KMS-11 (cell line): Measurements from ENCODE around the gene FLT4.

Source experiments
- H2AFZ ChIP-seq: fragments of 200-600 bp; sonication (generic); 2 replicates; pipeline ENCODE4 v1.6.1; 2016; ENCODE audit warnings: antibody characterized with exemption, mixed run types, low read depth
- H3K27ac ChIP-seq: fragments of 200-600 bp; sonication (generic); 2 replicates; pipeline ENCODE4 v1.6.1; 2016; ENCODE audit warnings: mild to moderate bottlenecking, mixed run types
- H3K27me3 ChIP-seq: fragments of 200-600 bp; sonication (generic); 2 replicates; pipeline ENCODE4 v1.6.1; 2017; ENCODE audit warnings: mild to moderate bottlenecking, low read depth, mixed run types, moderate library complexity; ENCODE audit not compliant: insufficient read depth
- H3K36me3 ChIP-seq: fragments of 200-600 bp; sonication (generic); 2 replicates; pipeline ENCODE4 v1.6.1; 2017; ENCODE audit warnings: mild to moderate bottlenecking, mixed run types; ENCODE audit not compliant: insufficient read depth
- H3K4me1 ChIP-seq: fragments of 200-600 bp; sonication (generic); 2 replicates; pipeline ENCODE4 v1.6.1; 2016; ENCODE audit warnings: mild to moderate bottlenecking, low read depth, mixed run types; ENCODE audit not compliant: poor library complexity, severe bottlenecking
- H3K4me2 ChIP-seq: fragments of 200-600 bp; sonication (generic); 2 replicates; pipeline ENCODE4 v1.7.0; 2016; ENCODE audit warnings: mild to moderate bottlenecking, mixed run types
- H3K4me3 ChIP-seq: fragments of 200-600 bp; sonication (generic); IDR thresholded peaks from 2 replicates; pipeline ENCODE4 v1.6.1; 2017; ENCODE audit warnings: low read depth, low read length, mixed read lengths; ENCODE audit not compliant: insufficient read depth
- H3K79me2 ChIP-seq: fragments of 200-600 bp; sonication (generic); 2 replicates; pipeline ENCODE4 v1.6.1; 2016; ENCODE audit warnings: low read depth, mixed run types; ENCODE audit not compliant: insufficient read depth
- H3K9ac ChIP-seq: fragments of 200-600 bp; sonication (generic); 2 replicates; pipeline ENCODE4 v1.6.1; 2016; ENCODE audit warnings: mild to moderate bottlenecking, mixed run types
- H4K20me1 ChIP-seq: fragments of 200-600 bp; sonication (generic); 2 replicates; pipeline ENCODE4 v1.6.1; 2016; ENCODE audit warnings: mild to moderate bottlenecking, mixed run types; ENCODE audit not compliant: insufficient read depth
- TF ChIP-seq, protein P1 (sequence below): fragments of 200-600 bp; sonication (generic); conservative IDR thresholded peaks from 2 replicates; pipeline ENCODE4 v1.6.1; 2017; ENCODE audit warnings: low read depth, mild to moderate bottlenecking, antibody characterized with exemption, low read length, moderate library complexity, mixed read lengths

Gene FLT4

DNA sequence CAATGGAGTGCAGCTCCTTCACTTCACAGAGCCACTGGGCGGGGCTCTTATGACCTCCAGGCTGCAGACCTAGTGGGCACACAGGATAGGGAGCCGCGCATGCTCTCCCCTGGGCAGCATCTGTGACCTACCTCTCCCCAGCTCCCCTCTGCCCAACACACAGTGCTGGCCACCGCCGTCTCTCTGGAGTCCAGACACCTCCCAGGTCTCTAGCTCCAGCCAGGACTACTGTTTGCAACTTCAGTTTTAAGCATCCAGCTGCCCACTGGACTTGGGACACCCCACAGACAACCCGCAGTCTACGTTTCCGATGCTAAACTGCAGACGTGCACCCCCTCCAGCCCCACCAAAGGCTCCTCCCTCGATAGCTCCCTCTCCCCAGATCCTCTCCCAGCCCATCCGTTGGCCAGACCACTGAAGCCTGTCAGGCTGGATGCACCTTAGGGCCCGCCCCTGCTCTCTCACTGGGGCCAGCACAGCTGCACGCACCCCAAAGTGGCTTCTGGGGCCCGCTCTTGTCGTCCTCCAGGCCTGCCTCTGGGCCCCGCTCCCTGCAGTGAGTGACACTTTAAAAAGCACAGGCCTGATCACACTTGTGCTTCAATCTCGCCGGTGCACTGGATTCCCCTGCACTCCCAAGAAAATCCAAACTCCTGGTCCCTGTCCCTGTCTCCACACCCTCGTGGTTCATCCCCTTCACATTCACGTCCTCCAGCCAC, 11.3 kb downstream of the FLT4 start:
- Histone ChIP-seq H3K4me3 (no peak overlapping the region), H2AFZ (no peak overlapping the region), H3K36me3 (no peaks in the 10 kb centered on the region), H3K4me2 (no peak overlapping the region), H3K27me3 (peaks cover 3% of the 10 kb centered on the region; the same call in 1 of the 2 replicates), H3K79me2 (no peaks in the 10 kb centered on the region), H3K9ac (no peak overlapping the region), H3K4me1 (no peaks in the 10 kb centered on the region), H3K27ac (no peak overlapping the region), H4K20me1 (no peaks in the 10 kb centered on the region)
- TF ChIP-seq, protein P1, sequence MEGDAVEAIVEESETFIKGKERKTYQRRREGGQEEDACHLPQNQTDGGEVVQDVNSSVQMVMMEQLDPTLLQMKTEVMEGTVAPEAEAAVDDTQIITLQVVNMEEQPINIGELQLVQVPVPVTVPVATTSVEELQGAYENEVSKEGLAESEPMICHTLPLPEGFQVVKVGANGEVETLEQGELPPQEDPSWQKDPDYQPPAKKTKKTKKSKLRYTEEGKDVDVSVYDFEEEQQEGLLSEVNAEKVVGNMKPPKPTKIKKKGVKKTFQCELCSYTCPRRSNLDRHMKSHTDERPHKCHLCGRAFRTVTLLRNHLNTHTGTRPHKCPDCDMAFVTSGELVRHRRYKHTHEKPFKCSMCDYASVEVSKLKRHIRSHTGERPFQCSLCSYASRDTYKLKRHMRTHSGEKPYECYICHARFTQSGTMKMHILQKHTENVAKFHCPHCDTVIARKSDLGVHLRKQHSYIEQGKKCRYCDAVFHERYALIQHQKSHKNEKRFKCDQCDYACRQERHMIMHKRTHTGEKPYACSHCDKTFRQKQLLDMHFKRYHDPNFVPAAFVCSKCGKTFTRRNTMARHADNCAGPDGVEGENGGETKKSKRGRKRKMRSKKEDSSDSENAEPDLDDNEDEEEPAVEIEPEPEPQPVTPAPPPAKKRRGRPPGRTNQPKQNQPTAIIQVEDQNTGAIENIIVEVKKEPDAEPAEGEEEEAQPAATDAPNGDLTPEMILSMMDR, result no peak

DNA sequence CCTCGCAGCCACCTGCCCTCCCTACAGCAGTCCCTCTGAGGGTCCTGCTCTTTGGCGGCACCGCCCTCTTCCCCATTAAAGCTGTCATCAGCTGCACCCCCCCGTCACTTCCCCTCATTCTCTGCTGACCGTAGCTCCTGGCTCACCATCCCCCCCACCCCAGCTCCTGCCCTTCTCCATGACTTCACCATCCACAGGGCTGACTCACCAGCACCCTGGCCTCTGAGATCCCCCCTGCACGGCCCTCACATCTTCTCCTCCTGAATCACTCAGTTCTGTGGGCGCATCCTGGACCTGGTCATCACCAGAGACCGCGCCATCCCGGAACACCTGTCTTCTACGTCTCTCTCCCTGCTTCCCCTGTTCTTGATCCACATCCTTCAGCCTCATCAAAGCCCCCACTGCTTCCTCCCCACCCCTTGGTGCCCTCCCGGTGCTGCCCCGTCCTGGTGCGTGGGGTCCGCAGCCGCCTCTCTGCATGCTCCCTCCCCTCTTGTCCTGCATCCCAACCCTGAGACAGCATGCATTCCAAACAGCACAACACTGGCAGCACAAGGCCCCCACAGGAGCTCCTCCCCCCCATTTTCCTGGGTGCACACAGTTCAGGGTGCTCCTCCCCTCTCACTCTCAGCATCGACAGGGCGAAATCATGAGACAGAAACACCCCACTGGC, 12.9 kb downstream of the FLT4 start:
- no peak overlapping the region for H2AFZ ChIP-seq
- H3K4me3 ChIP-seq, result no peak overlapping the region
- H3K9ac ChIP-seq, result no peak overlapping the region
- H3K27ac ChIP-seq, result no peak overlapping the region
- H4K20me1 ChIP-seq, result no peaks in the 10 kb centered on the region
- TF ChIP-seq, protein P1, result no peak
- no peaks in the 10 kb centered on the region for H3K4me1 ChIP-seq
- H3K79me2 ChIP-seq, result no peaks in the 10 kb centered on the region
- H3K36me3 ChIP-seq, result no peaks in the 10 kb centered on the region
- no peak overlapping the region for H3K4me2 ChIP-seq
- peaks cover 3% of the 10 kb centered on the region; the same call in 1 of the 2 replicates for H3K27me3 ChIP-seq

DNA sequence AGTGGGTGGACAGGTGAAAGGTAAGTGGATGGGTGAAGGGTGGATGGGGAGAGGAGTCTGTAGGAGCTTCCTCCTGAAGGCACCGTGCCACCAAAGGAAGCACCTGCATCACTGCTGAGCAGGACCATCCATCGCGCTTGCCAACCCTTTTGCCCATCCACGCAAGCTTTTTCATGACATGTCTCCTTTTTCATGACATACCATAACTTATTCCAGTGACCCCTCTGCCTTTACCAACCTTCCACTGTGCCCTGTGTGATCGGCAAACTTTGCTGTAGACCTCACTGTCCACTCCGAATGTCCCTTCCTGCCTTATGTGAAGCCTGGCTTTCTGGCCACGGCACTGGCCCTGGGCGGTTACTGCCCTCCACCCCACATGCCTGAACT, 13.4 kb downstream of the FLT4 start:
- H3K27me3 ChIP-seq, result peaks cover 3% of the 10 kb centered on the region; the same call in 1 of the 2 replicates
- H3K36me3 ChIP-seq, result no peaks in the 10 kb centered on the region
- no peaks in the 10 kb centered on the region for H3K79me2 ChIP-seq
- TF ChIP-seq, protein P1, result no peak
- H3K4me2 ChIP-seq, result no peak overlapping the region
- H2AFZ ChIP-seq, result no peak overlapping the region
- no peak overlapping the region for H3K9ac ChIP-seq
- H3K4me1 ChIP-seq, result no peaks in the 10 kb centered on the region
- no peaks in the 10 kb centered on the region for H4K20me1 ChIP-seq
- no peak overlapping the region for H3K4me3 ChIP-seq
- H3K27ac ChIP-seq, result no peak overlapping the region

DNA sequence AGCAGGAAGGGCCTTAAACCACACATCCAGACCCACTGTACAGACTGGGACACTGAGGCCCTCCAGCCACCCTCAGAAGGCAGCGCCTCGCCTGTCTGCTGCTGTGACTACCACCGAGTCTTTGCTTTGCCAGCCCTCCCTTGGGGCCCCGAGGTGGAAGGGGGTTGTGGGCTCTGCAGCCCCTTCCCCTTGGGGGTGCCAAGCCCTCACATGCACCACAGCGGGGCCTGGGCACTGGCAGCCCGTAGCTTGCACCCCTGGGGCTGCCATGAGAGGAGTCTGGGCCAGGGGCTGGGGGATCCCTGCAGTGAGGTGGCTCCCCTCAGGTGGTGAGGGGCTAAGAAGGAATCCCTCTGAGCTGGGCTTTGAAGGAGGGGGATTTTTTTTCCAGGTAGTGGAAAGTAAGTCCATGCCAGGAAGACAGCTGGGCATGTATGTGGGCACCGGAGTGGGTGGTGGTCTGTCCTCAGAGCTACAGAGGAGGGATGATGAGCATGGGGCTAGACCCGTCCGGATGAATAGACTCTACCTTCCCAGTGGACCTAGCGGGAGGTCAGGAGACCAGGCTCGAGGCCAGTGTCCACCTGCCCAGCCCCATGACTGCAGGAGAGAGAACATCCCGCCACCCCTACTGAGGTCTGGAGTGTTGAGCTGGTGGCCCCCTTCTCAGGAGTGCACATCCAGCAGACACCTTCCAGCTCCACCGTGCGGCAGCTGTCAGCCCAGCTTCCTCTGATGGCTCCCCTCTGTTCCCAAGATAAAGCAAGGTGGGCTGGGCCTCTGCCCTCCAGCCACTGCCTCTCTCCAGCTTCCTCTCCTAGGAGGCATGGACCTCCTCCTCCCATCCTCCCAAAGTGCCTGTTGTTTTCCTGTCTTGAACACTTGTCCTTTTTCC, 15.9 kb downstream of the FLT4 start:
- no peak overlapping the region for H3K27ac ChIP-seq
- no peaks in the 10 kb centered on the region for H4K20me1 ChIP-seq
- no peak overlapping the region for H3K4me3 ChIP-seq
- no peaks in the 10 kb centered on the region for H3K27me3 ChIP-seq
- H3K79me2 ChIP-seq, result no peaks in the 10 kb centered on the region
- H3K4me2 ChIP-seq, result no peak overlapping the region
- no peak overlapping the region for H3K9ac ChIP-seq
- H3K36me3 ChIP-seq, result no peaks in the 10 kb centered on the region
- TF ChIP-seq, protein P1, result no peak
- no peaks in the 10 kb centered on the region for H3K4me1 ChIP-seq
- no peak overlapping the region for H2AFZ ChIP-seq
